ENCODE measurements around the gene PAX7.

DNA sequence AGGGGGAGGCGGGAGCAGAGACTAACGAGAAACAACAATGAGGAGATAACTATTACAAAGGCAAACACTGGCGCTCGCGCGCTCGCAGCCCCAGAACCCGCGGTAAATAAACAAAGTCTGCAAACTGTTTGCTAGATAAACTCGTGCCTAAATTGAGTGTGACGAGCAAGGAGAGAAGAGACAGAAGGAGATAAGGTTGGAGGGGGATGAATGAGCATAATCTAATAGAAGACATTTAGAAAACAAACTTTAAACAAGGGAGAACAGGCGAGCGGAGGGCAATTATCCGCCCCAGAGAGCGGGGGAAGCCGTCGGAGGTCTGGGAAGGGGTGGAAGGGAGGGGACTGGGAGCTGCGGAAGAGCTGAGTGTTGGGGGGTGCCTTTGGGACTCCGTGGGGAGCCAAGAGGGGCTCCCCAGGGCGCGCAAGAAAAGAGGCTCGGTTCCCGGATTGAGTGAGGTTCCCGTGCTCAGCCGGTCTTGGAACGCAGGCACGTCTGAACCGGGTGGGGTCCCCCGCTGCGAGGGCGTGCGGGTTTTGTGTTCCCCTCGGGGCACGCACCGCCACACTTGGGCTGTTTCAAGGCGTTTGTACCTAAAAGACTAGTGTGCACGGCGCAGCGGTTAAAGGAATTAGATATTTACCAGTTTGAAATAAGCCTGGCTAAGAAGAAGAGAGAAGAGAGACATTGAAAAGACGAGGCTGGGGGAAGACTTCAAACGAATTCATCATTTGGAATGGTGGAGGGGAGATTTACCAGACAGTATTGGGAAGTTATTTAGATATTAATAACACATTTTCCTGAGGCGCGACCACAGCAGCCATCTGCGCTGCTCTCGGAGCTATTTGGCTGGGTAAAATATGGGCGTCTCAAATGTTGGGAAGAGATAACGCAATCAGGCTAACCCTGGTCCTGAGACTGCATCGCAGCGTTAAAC is 10.6 kb downstream of the PAX7 start:
- no peak for TF ChIP-seq POLR2AphosphoS5 (IDR thresholded peaks at IDR 0.05; ENCODE audit: insufficient read depth, low read depth, low read length)
- TF ChIP-seq, protein P1, sequence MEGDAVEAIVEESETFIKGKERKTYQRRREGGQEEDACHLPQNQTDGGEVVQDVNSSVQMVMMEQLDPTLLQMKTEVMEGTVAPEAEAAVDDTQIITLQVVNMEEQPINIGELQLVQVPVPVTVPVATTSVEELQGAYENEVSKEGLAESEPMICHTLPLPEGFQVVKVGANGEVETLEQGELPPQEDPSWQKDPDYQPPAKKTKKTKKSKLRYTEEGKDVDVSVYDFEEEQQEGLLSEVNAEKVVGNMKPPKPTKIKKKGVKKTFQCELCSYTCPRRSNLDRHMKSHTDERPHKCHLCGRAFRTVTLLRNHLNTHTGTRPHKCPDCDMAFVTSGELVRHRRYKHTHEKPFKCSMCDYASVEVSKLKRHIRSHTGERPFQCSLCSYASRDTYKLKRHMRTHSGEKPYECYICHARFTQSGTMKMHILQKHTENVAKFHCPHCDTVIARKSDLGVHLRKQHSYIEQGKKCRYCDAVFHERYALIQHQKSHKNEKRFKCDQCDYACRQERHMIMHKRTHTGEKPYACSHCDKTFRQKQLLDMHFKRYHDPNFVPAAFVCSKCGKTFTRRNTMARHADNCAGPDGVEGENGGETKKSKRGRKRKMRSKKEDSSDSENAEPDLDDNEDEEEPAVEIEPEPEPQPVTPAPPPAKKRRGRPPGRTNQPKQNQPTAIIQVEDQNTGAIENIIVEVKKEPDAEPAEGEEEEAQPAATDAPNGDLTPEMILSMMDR (IDR thresholded peaks at IDR 0.05; ENCODE audit: extremely low read depth in 1 of 2, insufficient read depth in 1 of 2, low read depth in 1 of 2, low read length in 2 of 2): no peak
